Measurements from ENCODE around the gene LDB2.

DNA sequence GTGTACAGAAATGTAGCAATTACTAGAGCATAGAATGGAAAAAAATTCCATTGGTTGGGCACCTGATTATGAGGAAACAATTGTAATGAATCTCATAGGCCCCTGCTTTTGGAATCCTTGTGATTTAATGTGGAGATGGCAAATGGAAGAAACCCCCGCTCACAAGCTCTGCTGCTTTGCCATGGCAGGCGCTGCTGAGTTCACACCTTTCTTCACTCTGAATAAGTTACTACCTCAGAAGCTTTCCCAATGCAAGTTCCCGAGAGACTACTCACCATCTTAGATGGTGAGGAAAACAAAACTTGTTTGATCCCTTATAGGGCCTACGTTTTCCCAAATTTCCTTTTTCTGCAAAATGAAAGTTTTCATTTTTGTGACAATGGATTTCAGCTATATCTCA is 405.6 kb downstream of the LDB2 start:
- TF ChIP-seq, protein P1, sequence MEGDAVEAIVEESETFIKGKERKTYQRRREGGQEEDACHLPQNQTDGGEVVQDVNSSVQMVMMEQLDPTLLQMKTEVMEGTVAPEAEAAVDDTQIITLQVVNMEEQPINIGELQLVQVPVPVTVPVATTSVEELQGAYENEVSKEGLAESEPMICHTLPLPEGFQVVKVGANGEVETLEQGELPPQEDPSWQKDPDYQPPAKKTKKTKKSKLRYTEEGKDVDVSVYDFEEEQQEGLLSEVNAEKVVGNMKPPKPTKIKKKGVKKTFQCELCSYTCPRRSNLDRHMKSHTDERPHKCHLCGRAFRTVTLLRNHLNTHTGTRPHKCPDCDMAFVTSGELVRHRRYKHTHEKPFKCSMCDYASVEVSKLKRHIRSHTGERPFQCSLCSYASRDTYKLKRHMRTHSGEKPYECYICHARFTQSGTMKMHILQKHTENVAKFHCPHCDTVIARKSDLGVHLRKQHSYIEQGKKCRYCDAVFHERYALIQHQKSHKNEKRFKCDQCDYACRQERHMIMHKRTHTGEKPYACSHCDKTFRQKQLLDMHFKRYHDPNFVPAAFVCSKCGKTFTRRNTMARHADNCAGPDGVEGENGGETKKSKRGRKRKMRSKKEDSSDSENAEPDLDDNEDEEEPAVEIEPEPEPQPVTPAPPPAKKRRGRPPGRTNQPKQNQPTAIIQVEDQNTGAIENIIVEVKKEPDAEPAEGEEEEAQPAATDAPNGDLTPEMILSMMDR (IDR thresholded peaks at IDR 0.05; ENCODE audit: low read depth, low read length, poor library complexity, severe bottlenecking): no peak
- no peak for TF ChIP-seq EZH2phosphoT487 (IDR thresholded peaks at IDR 0.05; ENCODE audit: borderline replicate concordance, low read length)
